CD14-positive monocyte (primary cell): Measurements from ENCODE around the gene ARMC8. TPM values are rescaled to one million over a fixed set of nuclear protein-coding genes. Genes with fewer than 3 reads are reported as not detected.
A peak's percentile ranks its signal among the peaks of the same experiment; 100 is the strongest.

Experiments
- DNase-seq, 3 donors: peaks; one replicate each; pipeline ENCODE4 v3.0.0-alpha.2; 2011 to 2022
- H2AFZ ChIP-seq: 2 replicates; pipeline ENCODE4 v1.6.0; 2012; ENCODE audit warnings: mild to moderate bottlenecking, low read depth, low read length, inconsistent platforms; ENCODE audit not compliant: insufficient read depth, poor library complexity, severe bottlenecking
- H3K27ac ChIP-seq, 2 donors: 1 replicate in 1 of 2; 2 replicates in 1 of 2; pipeline ENCODE4 v1.5.1; 2012 to 2013; ENCODE audit warnings: low read length in 2 of 2, control low read depth in 1 of 2, inconsistent platforms in 1 of 2, low read depth in 1 of 2, mild to moderate bottlenecking in 1 of 2
- H3K27me3 ChIP-seq, 2 donors: one replicate each; pipeline versions ENCODE4 v1.6.0 to v1.6.1; 2011 to 2013; ENCODE audit warnings: low read length in 2 of 2; ENCODE audit not compliant: control insufficient read depth in 2 of 2, insufficient read depth in 2 of 2
- H3K36me3 ChIP-seq, 2 donors: replicated peaks in 1 of 2; 1 replicate in 1 of 2; 2 replicates in 1 of 2; pipeline versions ENCODE4 v1.5.1 to v1.6.1; 2012 to 2013; ENCODE audit warnings: low read length in 2 of 2, control low read depth in 1 of 2, inconsistent platforms in 1 of 2, mild to moderate bottlenecking in 1 of 2; ENCODE audit not compliant: insufficient read depth in 2 of 2, control insufficient read depth in 1 of 2
- H3K4me1 ChIP-seq, 2 donors: 1 replicate in 1 of 2; 2 replicates in 1 of 2; pipeline versions ENCODE4 v1.5.1 to v1.6.1; 2012 to 2013; ENCODE audit warnings: low read length in 2 of 2, control low read depth in 1 of 2, inconsistent platforms in 1 of 2, mild to moderate bottlenecking in 1 of 2, moderate library complexity in 1 of 2; ENCODE audit not compliant: insufficient read depth in 2 of 2, control insufficient read depth in 1 of 2
- H3K4me2 ChIP-seq: replicated peaks from 2 replicates; pipeline ENCODE3; 2012; ENCODE audit warnings: low read length, moderate library complexity, mild to moderate bottlenecking; ENCODE audit not compliant: poor library complexity, severe bottlenecking; ENCODE audit errors: extremely low read depth
- H3K4me3 ChIP-seq, 3 experiments: fragments of 200-600 bp in 1 of 3; sonication (generic) in 1 of 3; replicated peaks in 1 of 3; 1 replicate in 2 of 3; 2 replicates in 1 of 3; pipeline ENCODE4 v1.5.1; 2011 to 2013; ENCODE audit warnings: low read length in 3 of 3, mild to moderate bottlenecking in 3 of 3, control low read depth in 2 of 3, low read depth in 2 of 3, inconsistent platforms in 1 of 3, moderate library complexity in 1 of 3
- H3K79me2 ChIP-seq: 2 replicates; pipeline ENCODE4 v1.6.0; 2012; ENCODE audit warnings: mild to moderate bottlenecking, control low read depth, inconsistent platforms, low read length, moderate library complexity; ENCODE audit not compliant: insufficient read depth
- H3K9ac ChIP-seq: 2 replicates; pipeline ENCODE4 v1.6.0; 2017; ENCODE audit warnings: low read length, mild to moderate bottlenecking; ENCODE audit not compliant: insufficient read depth, poor library complexity, severe bottlenecking
- H3K9me3 ChIP-seq, 2 donors: replicated peaks in 1 of 2; 1 replicate in 1 of 2; 2 replicates in 1 of 2; pipeline versions ENCODE4 v1.5.1 to v1.6.1; 2012 to 2013; ENCODE audit warnings: low read length in 2 of 2, control low read depth in 1 of 2; ENCODE audit not compliant: control insufficient read depth in 1 of 2, insufficient read depth in 1 of 2
- H4K20me1 ChIP-seq: 2 replicates; pipeline ENCODE4 v1.6.0; 2012; ENCODE audit warnings: mild to moderate bottlenecking, low read length, control low read depth, moderate library complexity; ENCODE audit not compliant: insufficient read depth
- H3K27ac Mint-ChIP-seq, 7 donors: one replicate each; pipeline ENCODE4 v1.8.0; 2020; ENCODE audit warnings: mild to moderate bottlenecking in 7 of 7, mixed read lengths in 7 of 7, moderate library complexity in 6 of 7, inconsistent platforms in 2 of 7
- H3K27me3 Mint-ChIP-seq, 3 donors: one replicate each; pipeline ENCODE4 v1.8.0; 2021 to 2022; ENCODE audit warnings: low read depth in 3 of 3, mild to moderate bottlenecking in 3 of 3, mixed read lengths in 3 of 3, moderate library complexity in 3 of 3, inconsistent platforms in 1 of 3
- H3K36me3 Mint-ChIP-seq, 2 donors: one replicate each; pipeline ENCODE4 v1.8.0; 2020; ENCODE audit warnings: mixed read lengths in 2 of 2, inconsistent platforms in 1 of 2, mild to moderate bottlenecking in 1 of 2
- H3K4me1 Mint-ChIP-seq: one replicate; pipeline ENCODE4 v1.8.0; 2020; ENCODE audit warnings: mild to moderate bottlenecking, mixed read lengths
- H3K4me3 Mint-ChIP-seq, 2 donors: one replicate each; pipeline ENCODE4 v1.8.0; 2020; ENCODE audit warnings: mild to moderate bottlenecking in 2 of 2, mixed read lengths in 2 of 2, moderate library complexity in 1 of 2
- H3K9me3 Mint-ChIP-seq, 7 donors: one replicate each; pipeline ENCODE4 v1.8.0; 2020 to 2022; ENCODE audit warnings: mixed read lengths in 7 of 7, mild to moderate bottlenecking in 6 of 7, moderate library complexity in 6 of 7, inconsistent platforms in 2 of 7
- WGBS: methylation state at CpG from one replicate; pipeline ENCODE4 v1.1.5; 2013; ENCODE audit warnings: missing lambda C conversion rate; ENCODE audit not compliant: insufficient coverage; 5-methylcytosine and 5-hydroxymethylcytosine counted together
- intact Hi-C, 2 donors: fragments of 100-400 bp; cut with micrococcal nuclease; formaldehyde crosslinking; loops; one replicate each; pipeline versions ENCODE4 v1.15.0 to v1.15.1; 2023
- polyA plus RNA-seq, 3 donors: library from polyadenylated mRNA; depleted of rRNA in 1 of 3; unstranded in 2 of 3; stranded (reverse) in 1 of 3; fragments of 300-500 nt in 2 of 3; fragments of >200 nt in 1 of 3; fragmentation: Illumina TruSeq in 2 of 3; gene quantifications; 1 replicate in 2 of 3; 2 replicates in 1 of 3; pipeline ENCODE4 v1.2.3, GENCODE V29; 2012 to 2021
- TF ChIP-seq, protein P1 (sequence below): fragments of 200-600 bp; IDR thresholded peaks from one replicate; pipeline ENCODE4 v1.8.0; 2022; ENCODE audit warnings: antibody characterized with exemption, mild to moderate bottlenecking

Gene ARMC8
- polyA plus RNA-seq, 3 donors: 34.3 to 43.9 (median 42.0) TPM

DNA sequence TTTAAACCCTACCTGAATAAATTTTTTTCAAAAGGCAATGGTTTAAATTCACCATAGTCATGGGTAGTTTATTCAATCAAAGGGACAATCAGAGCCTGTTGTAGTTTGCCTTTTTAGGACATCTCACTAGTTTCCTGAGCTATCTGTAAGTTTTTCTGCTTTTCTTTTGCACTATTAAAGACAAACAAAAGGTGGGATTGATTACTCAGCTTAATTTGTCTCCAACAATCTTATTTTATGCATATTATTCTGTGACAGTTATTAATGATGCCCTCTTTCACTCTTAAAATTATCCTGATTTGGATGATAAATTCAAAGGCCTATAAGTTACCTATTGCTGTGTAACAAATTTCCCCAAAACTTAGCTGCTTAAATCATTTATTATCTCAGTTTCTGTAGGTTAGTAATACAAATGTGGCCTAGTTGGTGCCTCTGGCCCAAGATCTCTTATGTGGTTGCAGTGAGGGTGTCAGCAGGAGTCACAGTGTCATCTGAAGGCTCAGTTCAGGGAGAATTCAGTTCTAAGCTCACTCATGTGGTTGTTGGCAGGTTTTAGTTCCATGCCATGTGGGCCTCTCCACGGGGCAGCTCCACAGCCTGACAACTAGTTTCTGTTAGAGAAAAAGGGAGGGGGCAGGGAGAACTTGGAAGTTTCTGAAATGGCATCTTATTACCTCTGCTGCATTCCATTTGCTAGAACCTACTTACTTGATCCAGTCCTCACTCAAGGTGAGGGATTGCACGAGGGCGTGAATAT lies 16.0 kb downstream of the ARMC8 start:
- TF ChIP-seq, protein P1, sequence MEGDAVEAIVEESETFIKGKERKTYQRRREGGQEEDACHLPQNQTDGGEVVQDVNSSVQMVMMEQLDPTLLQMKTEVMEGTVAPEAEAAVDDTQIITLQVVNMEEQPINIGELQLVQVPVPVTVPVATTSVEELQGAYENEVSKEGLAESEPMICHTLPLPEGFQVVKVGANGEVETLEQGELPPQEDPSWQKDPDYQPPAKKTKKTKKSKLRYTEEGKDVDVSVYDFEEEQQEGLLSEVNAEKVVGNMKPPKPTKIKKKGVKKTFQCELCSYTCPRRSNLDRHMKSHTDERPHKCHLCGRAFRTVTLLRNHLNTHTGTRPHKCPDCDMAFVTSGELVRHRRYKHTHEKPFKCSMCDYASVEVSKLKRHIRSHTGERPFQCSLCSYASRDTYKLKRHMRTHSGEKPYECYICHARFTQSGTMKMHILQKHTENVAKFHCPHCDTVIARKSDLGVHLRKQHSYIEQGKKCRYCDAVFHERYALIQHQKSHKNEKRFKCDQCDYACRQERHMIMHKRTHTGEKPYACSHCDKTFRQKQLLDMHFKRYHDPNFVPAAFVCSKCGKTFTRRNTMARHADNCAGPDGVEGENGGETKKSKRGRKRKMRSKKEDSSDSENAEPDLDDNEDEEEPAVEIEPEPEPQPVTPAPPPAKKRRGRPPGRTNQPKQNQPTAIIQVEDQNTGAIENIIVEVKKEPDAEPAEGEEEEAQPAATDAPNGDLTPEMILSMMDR: no peak
- Histone ChIP-seq H4K20me1 (peaks cover 97% of the 10 kb centered on the region), H3K27me3 (no peaks in the 10 kb centered on the region), H3K9me3 (no peaks in the 10 kb centered on the region), H3K9ac (peak overlapping the region; percentile 21), H3K36me3 (peaks cover 0 to 17% of the 10 kb centered on the region in 2 donors), H3K79me2 (peaks cover 100% of the 10 kb centered on the region), H3K4me2 (no peak overlapping the region), H3K27ac (peak overlapping the region in 1 of 2 donors; percentile 69), H3K4me1 (peaks cover 18 to 33% of the 10 kb centered on the region in 2 donors), H2AFZ (no peak overlapping the region), H3K4me3 (no peak overlapping the region)
- Mint-ChIP-seq H3K36me3 (peaks cover 20 to 36% of the 10 kb centered on the region in 2 donors), H3K27me3 (no peaks in the 10 kb centered on the region), H3K9me3 (peaks cover 0 to 4% (median 0%) of the 10 kb centered on the region in 7 donors), H3K4me3 (no peak overlapping the region), H3K4me1 (peaks cover 33% of the 10 kb centered on the region), H3K27ac (peak overlapping the region in 5 of 7 donors; percentile 11 to 84 (median 17))
- no CpG with 5 or more reads among the region's 3 CpGs for WGBS
- intact Hi-C loops: loop anchor here in 1 of 2 donors (1.0 kb wide), 1 partner anchor 10 kb away; no protein-coding TSS in a partner anchor
- DNase-seq: no peak

DNA sequence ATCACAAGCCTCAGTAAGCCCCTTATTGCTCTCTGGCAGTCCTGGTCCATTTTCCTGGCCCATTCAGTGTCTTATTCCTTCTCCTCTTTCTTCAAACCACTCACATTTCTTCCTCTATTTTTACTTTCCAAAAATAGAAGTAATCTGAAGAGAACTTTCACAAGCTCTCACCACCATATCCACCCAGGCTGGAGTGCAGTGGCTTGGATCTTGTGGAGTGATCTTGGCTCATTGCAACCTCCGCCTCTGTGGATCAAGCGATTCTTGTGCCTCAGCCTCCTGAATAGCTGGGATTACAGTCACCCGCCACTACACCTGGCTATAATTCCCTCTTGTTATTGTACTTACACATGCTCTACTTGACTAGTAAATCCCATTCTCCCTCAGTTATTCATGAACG lies 16.8 kb downstream of the ARMC8 start:
- Histone ChIP-seq H3K79me2 (peaks cover 100% of the 10 kb centered on the region), H3K27me3 (no peaks in the 10 kb centered on the region), H3K4me3 (no peak overlapping the region), H3K36me3 (peaks cover 0 to 17% of the 10 kb centered on the region in 2 donors), H4K20me1 (peaks cover 100% of the 10 kb centered on the region), H2AFZ (no peak overlapping the region), H3K4me1 (peaks cover 18 to 33% of the 10 kb centered on the region in 2 donors), H3K27ac (peak overlapping the region in 1 of 2 donors; percentile 69), H3K9me3 (no peaks in the 10 kb centered on the region), H3K9ac (peak overlapping the region; percentile 21), H3K4me2 (no peak overlapping the region)
- peaks cover 33% of the 10 kb centered on the region for H3K4me1 Mint-ChIP-seq
- no peaks in the 10 kb centered on the region for H3K27me3 Mint-ChIP-seq
- intact Hi-C loops: loop anchor here in 1 of 2 donors (1.0 kb wide), 1 partner anchor 11 kb away; no protein-coding TSS in a partner anchor
- H3K4me3 Mint-ChIP-seq: peak overlapping the region in 1 of 2 donors; percentile 24
- H3K36me3 Mint-ChIP-seq: peaks cover 20 to 38% of the 10 kb centered on the region in 2 donors
- 90% methylated on average over 1 of the region's 4 CpGs for WGBS
- H3K9me3 Mint-ChIP-seq: peaks cover 0 to 4% (median 0%) of the 10 kb centered on the region in 7 donors
- DNase-seq: no peak
- TF ChIP-seq, protein P1: no peak
- peak overlapping the region in 5 of 7 donors; percentile 1 to 84 (median 64) for H3K27ac Mint-ChIP-seq
